ENCODE measurements around the gene GRIK2.

The GRIK2 gene

GRCh38 chr6:101992286-101992685 lies 598.8 kb downstream of the GRIK2 start:
- H3K4me3 ChIP-seq (ENCODE audit: low read depth, low read length): no peak overlapping the region
- no peak overlapping the region for H3K23ac ChIP-seq (ENCODE audit: low read length)
- no peak overlapping the region for H2BK120ac ChIP-seq (ENCODE audit: insufficient read depth, low read length, poor library complexity)
- no peaks in the 10 kb centered on the region for H3K27me3 ChIP-seq (ENCODE audit: insufficient read depth, low read length)
- no peaks in the 10 kb centered on the region for H3K79me1 ChIP-seq (ENCODE audit: low read length)
- no CpG with 5 or more reads among the region's 5 CpGs for WGBS (ENCODE audit: extremely low coverage, insufficient coverage, insufficient read length)
- no peak overlapping the region for H3K9ac ChIP-seq (ENCODE audit: low read length)
- no peak overlapping the region for H3K14ac ChIP-seq (ENCODE audit: low read length)
- H4K8ac ChIP-seq (ENCODE audit: low read depth, low read length): no peak overlapping the region
- H3K27ac ChIP-seq (ENCODE audit: low read depth, low read length): no peak overlapping the region
- H3K79me2 ChIP-seq (ENCODE audit: control insufficient read depth, insufficient read depth, low read length, poor library complexity): no peaks in the 10 kb centered on the region
- no peak overlapping the region for H2BK5ac ChIP-seq (ENCODE audit: low read depth, low read length, poor library complexity)
- H3K36me3 ChIP-seq (ENCODE audit: control insufficient read depth in 1 of 2, insufficient read depth in 2 of 2, low read length in 2 of 2): no peaks in the 10 kb centered on the region
- no peak overlapping the region for H3K4ac ChIP-seq (ENCODE audit: low read depth, low read length)
- no peak overlapping the region for H4K12ac ChIP-seq (ENCODE audit: low read depth, low read length)
- DNase-seq: no peak
- no peak overlapping the region for H2AFZ ChIP-seq (ENCODE audit: insufficient read depth, low read length, poor library complexity)
- no peak overlapping the region for H4K91ac ChIP-seq (ENCODE audit: low read depth, low read length)
- H3K9me3 ChIP-seq (ENCODE audit: insufficient read depth, low read depth, low read length): no peaks in the 10 kb centered on the region
- no peak overlapping the region for H3K18ac ChIP-seq (ENCODE audit: low read length)
- H3K4me1 ChIP-seq (ENCODE audit: control insufficient read depth in 1 of 2, insufficient read depth in 2 of 2, low read length in 2 of 2): no peaks in the 10 kb centered on the region
- H3K4me2 ChIP-seq (ENCODE audit: low read length): no peak overlapping the region
- H2AK5ac ChIP-seq (ENCODE audit: low read length): no peak overlapping the region
- no peak overlapping the region for H2BK12ac ChIP-seq (ENCODE audit: low read length)

GRCh38 chr6:101994521-101994920 lies 601.0 kb downstream of the GRIK2 start:
- H3K4me2 ChIP-seq (ENCODE audit: low read length): no peak overlapping the region
- no peak overlapping the region for H3K27ac ChIP-seq (ENCODE audit: low read depth, low read length)
- no peak overlapping the region for H3K9ac ChIP-seq (ENCODE audit: low read length)
- no peaks in the 10 kb centered on the region for H3K27me3 ChIP-seq (ENCODE audit: insufficient read depth, low read length)
- H3K18ac ChIP-seq (ENCODE audit: low read length): no peak overlapping the region
- no peak overlapping the region for H4K12ac ChIP-seq (ENCODE audit: low read depth, low read length)
- H3K4me3 ChIP-seq (ENCODE audit: low read depth, low read length): no peak overlapping the region
- no peak overlapping the region for H2BK12ac ChIP-seq (ENCODE audit: low read length)
- no peak overlapping the region for H2AFZ ChIP-seq (ENCODE audit: insufficient read depth, low read length, poor library complexity)
- H3K9me3 ChIP-seq (ENCODE audit: insufficient read depth, low read depth, low read length): no peaks in the 10 kb centered on the region
- no peak overlapping the region for H3K14ac ChIP-seq (ENCODE audit: low read length)
- no peak overlapping the region for H2BK120ac ChIP-seq (ENCODE audit: insufficient read depth, low read length, poor library complexity)
- no peaks in the 10 kb centered on the region for H3K36me3 ChIP-seq (ENCODE audit: control insufficient read depth in 1 of 2, insufficient read depth in 2 of 2, low read length in 2 of 2)
- H4K91ac ChIP-seq (ENCODE audit: low read depth, low read length): no peak overlapping the region
- no peak overlapping the region for H3K23ac ChIP-seq (ENCODE audit: low read length)
- H3K4me1 ChIP-seq (ENCODE audit: control insufficient read depth in 1 of 2, insufficient read depth in 2 of 2, low read length in 2 of 2): no peaks in the 10 kb centered on the region
- no peak overlapping the region for H2AK5ac ChIP-seq (ENCODE audit: low read length)
- no peak overlapping the region for H4K8ac ChIP-seq (ENCODE audit: low read depth, low read length)
- no peak for DNase-seq
- H3K79me1 ChIP-seq (ENCODE audit: low read length): no peaks in the 10 kb centered on the region
- no peak overlapping the region for H2BK5ac ChIP-seq (ENCODE audit: low read depth, low read length, poor library complexity)
- H3K4ac ChIP-seq (ENCODE audit: low read depth, low read length): no peak overlapping the region
- no peaks in the 10 kb centered on the region for H3K79me2 ChIP-seq (ENCODE audit: control insufficient read depth, insufficient read depth, low read length, poor library complexity)

GRCh38 chr6:102015431-102015830 lies 621.9 kb downstream of the GRIK2 start:
- Histone ChIP-seq H3K4me3 (ENCODE audit: low read depth, low read length) (no peak overlapping the region), H2AFZ (ENCODE audit: insufficient read depth, low read length, poor library complexity) (no peak overlapping the region), H3K4me1 (ENCODE audit: control insufficient read depth in 1 of 2, insufficient read depth in 2 of 2, low read length in 2 of 2) (no peaks in the 10 kb centered on the region), H4K91ac (ENCODE audit: low read depth, low read length) (no peak overlapping the region), H3K18ac (ENCODE audit: low read length) (no peak overlapping the region), H3K9ac (ENCODE audit: low read length) (no peak overlapping the region), H4K12ac (ENCODE audit: low read depth, low read length) (no peak overlapping the region), H4K8ac (ENCODE audit: low read depth, low read length) (no peak overlapping the region), H3K36me3 (ENCODE audit: control insufficient read depth in 1 of 2, insufficient read depth in 2 of 2, low read length in 2 of 2) (no peaks in the 10 kb centered on the region), H3K27ac (ENCODE audit: low read depth, low read length) (no peak overlapping the region), H2BK12ac (ENCODE audit: low read length) (no peak overlapping the region), H3K9me3 (ENCODE audit: insufficient read depth, low read depth, low read length) (peaks cover 2% of the 10 kb centered on the region), H2AK5ac (ENCODE audit: low read length) (no peak overlapping the region), H3K4me2 (ENCODE audit: low read length) (no peak overlapping the region), H2BK5ac (ENCODE audit: low read depth, low read length, poor library complexity) (no peak overlapping the region), H3K14ac (ENCODE audit: low read length) (no peak overlapping the region), H3K4ac (ENCODE audit: low read depth, low read length) (no peak overlapping the region), H3K27me3 (ENCODE audit: insufficient read depth, low read length) (no peaks in the 10 kb centered on the region), H2BK120ac (ENCODE audit: insufficient read depth, low read length, poor library complexity) (no peak overlapping the region), H3K23ac (ENCODE audit: low read length) (no peak overlapping the region), H3K79me2 (ENCODE audit: control insufficient read depth, insufficient read depth, low read length, poor library complexity) (no peaks in the 10 kb centered on the region), H3K79me1 (ENCODE audit: low read length) (no peaks in the 10 kb centered on the region)
- no CpG with 5 or more reads among the region's 4 CpGs for WGBS (ENCODE audit: extremely low coverage, insufficient coverage, insufficient read length)
- no peak for DNase-seq

GRCh38 chr6:102022281-102022680 lies 628.8 kb downstream of the GRIK2 start:
- Histone ChIP-seq H2AK5ac (ENCODE audit: low read length) (no peak overlapping the region), H2AFZ (ENCODE audit: insufficient read depth, low read length, poor library complexity) (no peak overlapping the region), H3K79me2 (ENCODE audit: control insufficient read depth, insufficient read depth, low read length, poor library complexity) (no peaks in the 10 kb centered on the region), H4K8ac (ENCODE audit: low read depth, low read length) (no peak overlapping the region), H3K27me3 (ENCODE audit: insufficient read depth, low read length) (no peaks in the 10 kb centered on the region), H3K9me3 (ENCODE audit: insufficient read depth, low read depth, low read length) (no peaks in the 10 kb centered on the region), H3K27ac (ENCODE audit: low read depth, low read length) (no peak overlapping the region), H3K18ac (ENCODE audit: low read length) (no peak overlapping the region), H2BK5ac (ENCODE audit: low read depth, low read length, poor library complexity) (no peak overlapping the region), H3K9ac (ENCODE audit: low read length) (no peak overlapping the region), H3K4me3 (ENCODE audit: low read depth, low read length) (no peak overlapping the region), H3K14ac (ENCODE audit: low read length) (no peak overlapping the region), H2BK12ac (ENCODE audit: low read length) (no peak overlapping the region), H3K79me1 (ENCODE audit: low read length) (no peaks in the 10 kb centered on the region), H3K4ac (ENCODE audit: low read depth, low read length) (no peak overlapping the region), H3K36me3 (ENCODE audit: control insufficient read depth in 1 of 2, insufficient read depth in 2 of 2, low read length in 2 of 2) (no peaks in the 10 kb centered on the region), H4K91ac (ENCODE audit: low read depth, low read length) (no peak overlapping the region), H3K4me2 (ENCODE audit: low read length) (no peak overlapping the region), H3K4me1 (ENCODE audit: control insufficient read depth in 1 of 2, insufficient read depth in 2 of 2, low read length in 2 of 2) (no peaks in the 10 kb centered on the region), H2BK120ac (ENCODE audit: insufficient read depth, low read length, poor library complexity) (no peak overlapping the region), H3K23ac (ENCODE audit: low read length) (no peak overlapping the region), H4K12ac (ENCODE audit: low read depth, low read length) (no peak overlapping the region)
- WGBS (ENCODE audit: extremely low coverage, insufficient coverage, insufficient read length): no CpG with 5 or more reads among the region's 2 CpGs
- no peak for DNase-seq

GRCh38 chr6:102022803-102023202 lies 629.3 kb downstream of the GRIK2 start:
- no peaks in the 10 kb centered on the region for H3K79me1 ChIP-seq (ENCODE audit: low read length)

More at GRCh38 chr6:102022803-102023202, 629.3 kb downstream of the GRIK2 start:
- Histone ChIP-seq H3K79me2 (ENCODE audit: control insufficient read depth, insufficient read depth, low read length, poor library complexity) (no peaks in the 10 kb centered on the region), H3K9me3 (ENCODE audit: insufficient read depth, low read depth, low read length) (no peaks in the 10 kb centered on the region), H4K8ac (ENCODE audit: low read depth, low read length) (no peak overlapping the region), H3K27ac (ENCODE audit: low read depth, low read length) (no peak overlapping the region), H2BK120ac (ENCODE audit: insufficient read depth, low read length, poor library complexity) (no peak overlapping the region), H3K23ac (ENCODE audit: low read length) (no peak overlapping the region), H3K18ac (ENCODE audit: low read length) (no peak overlapping the region), H3K14ac (ENCODE audit: low read length) (no peak overlapping the region), H3K4ac (ENCODE audit: low read depth, low read length) (no peak overlapping the region), H3K27me3 (ENCODE audit: insufficient read depth, low read length) (no peaks in the 10 kb centered on the region), H3K4me3 (ENCODE audit: low read depth, low read length) (no peak overlapping the region), H2AK5ac (ENCODE audit: low read length) (no peak overlapping the region), H2AFZ (ENCODE audit: insufficient read depth, low read length, poor library complexity) (no peak overlapping the region), H2BK5ac (ENCODE audit: low read depth, low read length, poor library complexity) (no peak overlapping the region), H4K12ac (ENCODE audit: low read depth, low read length) (no peak overlapping the region), H3K36me3 (ENCODE audit: control insufficient read depth in 1 of 2, insufficient read depth in 2 of 2, low read length in 2 of 2) (no peaks in the 10 kb centered on the region), H4K91ac (ENCODE audit: low read depth, low read length) (no peak overlapping the region), H3K4me1 (ENCODE audit: control insufficient read depth in 1 of 2, insufficient read depth in 2 of 2, low read length in 2 of 2) (no peaks in the 10 kb centered on the region), H3K9ac (ENCODE audit: low read length) (no peak overlapping the region), H3K4me2 (ENCODE audit: low read length) (no peak overlapping the region), H2BK12ac (ENCODE audit: low read length) (no peak overlapping the region)
- DNase-seq: no peak

Data from trophoblast cell (in vitro differentiated cells and primary cell).